GM19328 (cell line): ENCODE measurements around the gene ULK1.

Source experiments
- ATAC-seq: cut with Tn5 transposase; IDR thresholded peaks from one replicate; pipeline ENCODE4 v1.9.1; 2021; ENCODE audit warnings: mild to moderate bottlenecking, moderate library complexity; ENCODE audit not compliant: unreplicated experiment

ULK1 gene

GRCh38 chr12:131962069-131962468, 67.6 kb downstream of the ULK1 start:
- ATAC-seq = no peak

- ATAC-seq = no peak
Measured at GRCh38 chr12:131963381-131963780, 69.0 kb downstream of the ULK1 start.

GRCh38 chr12:131965073-131965472, 70.7 kb downstream of the ULK1 start:
- ATAC-seq = no peak

- ATAC-seq = no peak
Measured at GRCh38 chr12:131971226-131971625, 76.8 kb downstream of the ULK1 start.
